HCT116 (cell line): ENCODE data around the gene SLC16A5. TPM values are rescaled to one million over a fixed set of nuclear protein-coding genes. Genes with fewer than 3 reads are reported as not detected.
A peak's percentile ranks its signal among the peaks of the same experiment; 100 is the strongest.

ENCODE experiments used
- ATAC-seq: fragments of 200-7000 bp; cut with Tn5 transposase; 2 replicates; pipeline ENCODE4 v1.9.1; 2020; ENCODE audit warnings: mild to moderate bottlenecking, moderate library complexity
- BruUV-seq: library from RNA; stranded (reverse); fragments of 400-500 nt; replicated peaks from 2 replicates; lab custom pipeline; 2021; lab: Mats Ljungman, UMichigan
- CTCF ChIA-PET: fragments of 300-600 bp; sonication (Branson Sonifier 250); formaldehyde crosslinking; loops from one replicate; lab custom pipeline; 2021; ENCODE audit warnings: antibody characterized with exemption; lab: Charles Lee
- POLR2A ChIA-PET: fragments of 300-600, 350-600 bp; sonication (Branson Sonifier 250); formaldehyde crosslinking; loops from one replicate; lab custom pipeline; 2021; ENCODE audit warnings: antibody characterized with exemption; lab: Charles Lee
- RAD21 ChIA-PET, 2 experiments: fragments of 300-600 bp; sonication (Branson Sonifier 250); formaldehyde crosslinking; loops; one replicate each; lab custom pipeline; 2023; ENCODE audit warnings: low total read pairs in 2 of 2; ENCODE audit not compliant: uncharacterized antibody in 2 of 2, unreplicated experiment in 2 of 2, low non-redundant PET in 1 of 2; lab: Charles Lee
- DNase-seq: peaks from one replicate; pipeline ENCODE4 v3.0.0-alpha.2; 2010; ENCODE audit warnings: low read depth, low spot score
- H2AFZ ChIP-seq: fragments of 200-600 bp; shearing (Covaris generic), sonication (generic); 2 replicates; pipeline ENCODE4 v1.6.1; 2017; ENCODE audit warnings: low read depth, mixed run types, mixed read lengths, antibody characterized with exemption, low read length; ENCODE audit not compliant: poor library complexity, severe bottlenecking
- H3K27ac ChIP-seq: 2 replicates; pipeline ENCODE4 v1.5.1; 2012; ENCODE audit warnings: low read depth, low read length
- H3K27me3 ChIP-seq: fragments of 200-600 bp; sonication (generic); 2 replicates; pipeline ENCODE4 v1.6.1; 2016; ENCODE audit warnings: mixed run types, low read length, mixed read lengths; ENCODE audit not compliant: insufficient read depth
- H3K36me3 ChIP-seq, 2 experiments: fragments of 200-500 bp in 1 of 2; fragments of 200-600 bp in 1 of 2; sonication (Bioruptor generic) in 1 of 2; sonication (generic) in 1 of 2; 2 replicates each; pipeline versions ENCODE4 v1.5.1 to v1.6.1; 2014 to 2016; ENCODE audit warnings: low read length in 2 of 2, inconsistent platforms in 1 of 2, mixed read lengths in 1 of 2, mixed run types in 1 of 2; ENCODE audit not compliant: insufficient read depth in 2 of 2, control insufficient read depth in 1 of 2
- H3K4me1 ChIP-seq, 2 experiments: fragments of 200-600 bp in 1 of 2; sonication (generic) in 1 of 2; 2 replicates each; pipeline versions ENCODE4 v1.5.1 to v1.6.1; 2012 to 2017; ENCODE audit warnings: low read length in 2 of 2, inconsistent platforms in 1 of 2, mild to moderate bottlenecking in 1 of 2, mixed read lengths in 1 of 2, mixed run types in 1 of 2, moderate library complexity in 1 of 2; ENCODE audit not compliant: insufficient read depth in 2 of 2, control insufficient read depth in 1 of 2
- H3K4me2 ChIP-seq: fragments of 200-600 bp; sonication (generic); 2 replicates; pipeline ENCODE4 v1.6.1; 2017; ENCODE audit warnings: mixed run types, low read length, mixed read lengths
- H3K4me3 ChIP-seq, 2 experiments: fragments of 200-600 bp in 1 of 2; sonication (generic) in 1 of 2; replicated peaks in 1 of 2; 2 replicates each; pipeline ENCODE4 v1.5.1; 2011 to 2016; ENCODE audit warnings: low read length in 2 of 2, control low read depth in 1 of 2, low read depth in 1 of 2, mild to moderate bottlenecking in 1 of 2, mixed read lengths in 1 of 2, mixed run types in 1 of 2
- H3K79me2 ChIP-seq: fragments of 200-600 bp; sonication (generic); 2 replicates; pipeline ENCODE4 v1.6.1; 2017; ENCODE audit warnings: mild to moderate bottlenecking, mixed run types, low read length, moderate library complexity, mixed read lengths; ENCODE audit not compliant: insufficient read depth
- H3K9ac ChIP-seq: fragments of 200-600 bp; sonication (generic); 2 replicates; pipeline ENCODE4 v1.6.1; 2016; ENCODE audit warnings: low read length, mixed read lengths
- H3K9me2 ChIP-seq: fragments of 200-600 bp; sonication (generic), shearing (Covaris generic); 2 replicates; pipeline ENCODE4 v1.6.1; 2017; ENCODE audit warnings: mixed run types, mild to moderate bottlenecking, moderate library complexity; ENCODE audit not compliant: insufficient read depth
- H3K9me3 ChIP-seq, 2 experiments: fragments of 200-500 bp in 1 of 2; fragments of 200-600 bp in 1 of 2; sonication (Bioruptor generic) in 1 of 2; sonication (generic) in 1 of 2; 2 replicates each; pipeline ENCODE4 v1.6.1; 2014 to 2017; ENCODE audit warnings: low read length in 2 of 2, mixed read lengths in 2 of 2, inconsistent platforms in 1 of 2, low read depth in 1 of 2, mild to moderate bottlenecking in 1 of 2, mixed run types in 1 of 2, moderate library complexity in 1 of 2; ENCODE audit not compliant: control insufficient read depth in 1 of 2, insufficient read depth in 1 of 2
- H4K20me1 ChIP-seq: fragments of 200-600 bp; sonication (generic), shearing (Covaris generic); 2 replicates; pipeline ENCODE4 v1.6.1; 2017; ENCODE audit warnings: mixed run types, mild to moderate bottlenecking, moderate library complexity; ENCODE audit not compliant: insufficient read depth
- CTCF ChIP-seq, 3 experiments: fragments of 200-600 bp in 1 of 3; sonication (generic) in 1 of 3; IDR thresholded peaks in 2 of 3; conservative IDR thresholded peaks in 1 of 3; 2 replicates each; pipeline ENCODE4 v1.5.1; 2012 to 2017; ENCODE audit warnings: low read depth in 2 of 3, low read length in 2 of 3, antibody characterized with exemption in 1 of 3, borderline replicate concordance in 1 of 3, control low read depth in 1 of 3, mild to moderate bottlenecking in 1 of 3, mixed read lengths in 1 of 3, mixed run types in 1 of 3, moderate library complexity in 1 of 3; ENCODE audit not compliant: insufficient read depth in 1 of 3
- EZH2phosphoT487 ChIP-seq: fragments of 200-600 bp; IDR thresholded peaks from 2 replicates; pipeline ENCODE4 v1.6.1; 2018; ENCODE audit warnings: antibody characterized with exemption, borderline replicate concordance
- FOSL1 ChIP-seq: IDR thresholded peaks from 2 replicates; pipeline ENCODE4 v1.6.1; 2012; ENCODE audit warnings: low read depth
- JUND ChIP-seq: IDR thresholded peaks from 2 replicates; pipeline ENCODE4 v1.6.1; 2012
- RAD21 ChIP-seq: IDR thresholded peaks from 2 replicates; pipeline ENCODE4 v1.6.1; 2012; ENCODE audit warnings: low read depth, mild to moderate bottlenecking
- SRF ChIP-seq: IDR thresholded peaks from 2 replicates; pipeline ENCODE4 v1.6.1; 2012; ENCODE audit warnings: low read depth
- ZFX ChIP-seq: fragments of 450-650 bp; IDR thresholded peaks from 2 replicates; pipeline ENCODE4 v1.6.1; 2017
- ZNF274 ChIP-seq: fragments of 200-500 bp; sonication (Bioruptor generic); IDR thresholded peaks from 2 replicates; pipeline ENCODE4 v1.6.1; 2014; ENCODE audit warnings: mild to moderate bottlenecking, low read depth, low read length, inconsistent platforms
- intact Hi-C: fragments of 100-400 bp; cut with micrococcal nuclease; formaldehyde crosslinking; loops from 2 replicates; pipeline ENCODE4 v1.10.0; 2022
- total RNA-seq: library from RNA; stranded (reverse); gene quantifications from one replicate; pipeline ENCODE4 v1.2.1, GENCODE V29; 2021; ENCODE audit not compliant: unreplicated experiment

SLC16A5 gene
- total RNA-seq, 1 experiment from 2014 or later, result 79.3 TPM

GRCh38 chr17:75064867-75065561, 22.7 kb upstream of the SLC16A5 start:
- H3K4me1 ChIP-seq, result peaks cover 4 to 5% of the 10 kb centered on the region in 2 experiments; a peak in 3 of 4 replicates
- BruUV-seq, result no TSS peak

More at GRCh38 chr17:75064867-75065561, 22.7 kb upstream of the SLC16A5 start:
- no peak overlapping the region for H3K9ac ChIP-seq
- no peak overlapping the region for H3K4me2 ChIP-seq
- H3K9me2 ChIP-seq, result no peaks in the 10 kb centered on the region
- no peak overlapping the region for H2AFZ ChIP-seq
- intact Hi-C loops, result no loop called here
- ChIA-PET CTCF (interaction anchor here (0.8 to 1.1 kb wide), 3 partner anchors 17 to 49 kb away, joined by 3 to 4 read pairs (median 3); partner anchors contain the start of gene ARMC7), POLR2A (no interaction called here), RAD21 (no interaction called here)
- H3K4me3 ChIP-seq, result no peak overlapping the region
- ATAC-seq (no peak), DNase-seq (no peak)
- no peaks in the 10 kb centered on the region for H3K27me3 ChIP-seq
- peaks cover 21 to 35% of the 10 kb centered on the region in 2 experiments; a peak in 3 of 4 replicates for H3K36me3 ChIP-seq
- no peaks in the 10 kb centered on the region for H3K79me2 ChIP-seq
- no peak overlapping the region for H3K27ac ChIP-seq
- TF ChIP-seq ZNF274, result no peak
- 0 out of 2 replicates have a peak, but pooled peaks have one; percentile 18 for TF ChIP-seq ZFX
- TF ChIP-seq RAD21, result peak; percentile 33
- TF ChIP-seq JUND, result no peak
- no peak for TF ChIP-seq SRF
- TF ChIP-seq EZH2phosphoT487, result no peak
- peak in 2 of 3 experiments; percentile 13 to 23; a peak in 2 of 6 replicates for TF ChIP-seq CTCF (IDR thresholded peaks at IDR 0.05 in 2 of 3, conservative IDR thresholded peaks at IDR 0.05 in 1 of 3; ENCODE audit: borderline replicate concordance in 1 of 3, insufficient read depth in 1 of 3, low read depth in 2 of 3, low read length in 2 of 3)
- no peak for TF ChIP-seq FOSL1
- no peaks in the 10 kb centered on the region for H4K20me1 ChIP-seq
- no peaks in the 10 kb centered on the region for H3K9me3 ChIP-seq
